WTC11 (cell line): ENCODE measurements around the gene ELN. TPM values are rescaled to one million over a fixed set of nuclear protein-coding genes. Genes with fewer than 3 reads are reported as not detected.

Experiments used
- ATAC-seq: fragments of 200-7000 bp; cut with Tn5 transposase; 2 replicates; pipeline ENCODE4 v1.10.0; 2021; ENCODE audit warnings: mild to moderate bottlenecking, moderate library complexity
- CTCF ChIA-PET: fragments of 300-600 bp; sonication (Branson Sonifier 250); formaldehyde crosslinking; loops from one replicate; lab custom pipeline; 2021; ENCODE audit warnings: antibody characterized with exemption; lab: Charles Lee
- POLR2A ChIA-PET: fragments of 350-600 bp; sonication (Branson Sonifier 250); formaldehyde crosslinking; loops from one replicate; lab custom pipeline; 2021; ENCODE audit warnings: antibody characterized with exemption; lab: Charles Lee
- DNase-seq: peaks from one replicate; pipeline ENCODE4 v3.0.0; 2021; ENCODE audit warnings: low spot score
- H3K27ac Mint-ChIP-seq: 2 replicates; pipeline ENCODE4 v1.8.0; 2021; ENCODE audit warnings: mixed read lengths
- H3K27me3 Mint-ChIP-seq: 2 replicates; pipeline ENCODE4 v1.8.0; 2021; ENCODE audit warnings: low read depth, mild to moderate bottlenecking, moderate library complexity, mixed read lengths
- H3K36me3 Mint-ChIP-seq: 2 replicates; pipeline ENCODE4 v1.8.0; 2021; ENCODE audit warnings: mixed read lengths
- H3K4me1 Mint-ChIP-seq: 2 replicates; pipeline ENCODE4 v1.8.0; 2022; ENCODE audit warnings: mixed read lengths
- H3K4me3 Mint-ChIP-seq: 2 replicates; pipeline ENCODE4 v1.8.0; 2021; ENCODE audit warnings: mild to moderate bottlenecking, moderate library complexity, mixed read lengths
- H3K9me3 Mint-ChIP-seq: 2 replicates; pipeline ENCODE4 v1.8.0; 2021; ENCODE audit warnings: mixed read lengths
- ESRRA ChIP-seq: sonication (generic); formaldehyde crosslinking; IDR thresholded peaks from 2 replicates; pipeline ENCODE4 v1.8.1; 2022; ENCODE audit warnings: mild to moderate bottlenecking, missing genetic modification reagents, borderline replicate concordance
- GABPB1 ChIP-seq: sonication (generic); formaldehyde crosslinking; IDR thresholded peaks from 2 replicates; pipeline ENCODE4 v1.8.1; 2023; ENCODE audit warnings: mild to moderate bottlenecking, missing genetic modification reagents
- NFE2L1 ChIP-seq: sonication (generic); formaldehyde crosslinking; IDR thresholded peaks from 2 replicates; pipeline ENCODE4 v1.8.1; 2023; ENCODE audit warnings: missing genetic modification reagents
- NR3C1 ChIP-seq: sonication (generic); formaldehyde crosslinking; conservative IDR thresholded peaks from 2 replicates; pipeline ENCODE4 v1.8.1; 2023; ENCODE audit warnings: low read depth, mild to moderate bottlenecking, missing genetic modification reagents
- SOX15 ChIP-seq: fragments of 250-450 bp; sonication (Bioruptor Pico); IDR thresholded peaks from 2 replicates; pipeline ENCODE4 v1.9.0; 2021; ENCODE audit warnings: mild to moderate bottlenecking
- TP53 ChIP-seq: sonication (generic); formaldehyde crosslinking; IDR thresholded peaks from 2 replicates; pipeline ENCODE4 v1.8.1; 2023; ENCODE audit warnings: mild to moderate bottlenecking, missing genetic modification reagents
- ZNF121 ChIP-seq: sonication (generic); formaldehyde crosslinking; IDR thresholded peaks from 2 replicates; pipeline ENCODE4 v1.8.0; 2023; ENCODE audit warnings: missing genetic modification reagents
- ZNF317 ChIP-seq: sonication (generic); formaldehyde crosslinking; IDR thresholded peaks from 2 replicates; pipeline ENCODE4 v1.8.1; 2023; ENCODE audit warnings: low read depth, mild to moderate bottlenecking, moderate library complexity, missing genetic modification reagents, borderline replicate concordance
- ZNF396 ChIP-seq: fragments of 250-450 bp; sonication (Bioruptor Pico); IDR thresholded peaks from 2 replicates; pipeline ENCODE4 v1.8.0; 2021; ENCODE audit warnings: mild to moderate bottlenecking, moderate library complexity, borderline replicate concordance
- ZNF671 ChIP-seq: fragments of 250-450 bp; sonication (Bioruptor Pico); IDR thresholded peaks from 2 replicates; pipeline ENCODE4 v1.8.0; 2021; ENCODE audit warnings: mild to moderate bottlenecking
- total RNA-seq: library from RNA; stranded (reverse); gene quantifications from 3 replicates; pipeline ENCODE4 v1.2.3, GENCODE V29; 2021
- TF ChIP-seq, protein P1 (sequence below): sonication (generic); formaldehyde crosslinking; IDR thresholded peaks from 2 replicates; pipeline ENCODE4 v1.8.0; 2022; ENCODE audit warnings: mild to moderate bottlenecking, missing genetic modification reagents
- TF ChIP-seq, protein P2 (sequence below): sonication (generic); formaldehyde crosslinking; IDR thresholded peaks from 2 replicates; pipeline ENCODE4 v1.8.0; 2023; ENCODE audit warnings: mild to moderate bottlenecking, missing genetic modification reagents
- TF ChIP-seq, protein P3 (sequence below): fragments of 250-450 bp; sonication (Bioruptor Pico); IDR thresholded peaks from 2 replicates; pipeline ENCODE4 v1.8.0; 2021; ENCODE audit warnings: mild to moderate bottlenecking
- TF ChIP-seq, protein P4 (sequence below): fragments of 250-450 bp; sonication (Bioruptor Pico); IDR thresholded peaks from 2 replicates; pipeline ENCODE4 v1.9.0; 2021; ENCODE audit warnings: moderate library complexity, mild to moderate bottlenecking, inconsistent platforms, borderline replicate concordance
- TF ChIP-seq, protein P5 (sequence below): sonication (generic); formaldehyde crosslinking; IDR thresholded peaks from 2 replicates; pipeline ENCODE4 v1.8.1; 2022; ENCODE audit warnings: low read depth, mild to moderate bottlenecking, moderate library complexity, missing genetic modification reagents, borderline replicate concordance
- TF ChIP-seq, protein P6 (sequence below): sonication (generic); formaldehyde crosslinking; IDR thresholded peaks from 2 replicates; pipeline ENCODE4 v1.8.1; 2022; ENCODE audit warnings: mild to moderate bottlenecking, missing genetic modification reagents, moderate library complexity, borderline replicate concordance
- TF ChIP-seq, protein P7 (sequence below): sonication (generic); formaldehyde crosslinking; IDR thresholded peaks from 2 replicates; pipeline ENCODE4 v1.8.0; 2023; ENCODE audit warnings: missing genetic modification reagents, mild to moderate bottlenecking, borderline replicate concordance
- TF ChIP-seq, protein P8 (sequence below): fragments of 250-450 bp; sonication (Bioruptor Pico); conservative IDR thresholded peaks from 2 replicates; pipeline ENCODE4 v1.9.0; 2021; ENCODE audit warnings: mild to moderate bottlenecking
- TF ChIP-seq, protein P9 (sequence below): sonication (generic); formaldehyde crosslinking; IDR thresholded peaks from 2 replicates; pipeline ENCODE4 v1.8.0; 2022; ENCODE audit warnings: mild to moderate bottlenecking, missing genetic modification reagents

The ELN gene
- total RNA-seq, 1 experiment from 2014 or later = 3.3 TPM

DNA sequence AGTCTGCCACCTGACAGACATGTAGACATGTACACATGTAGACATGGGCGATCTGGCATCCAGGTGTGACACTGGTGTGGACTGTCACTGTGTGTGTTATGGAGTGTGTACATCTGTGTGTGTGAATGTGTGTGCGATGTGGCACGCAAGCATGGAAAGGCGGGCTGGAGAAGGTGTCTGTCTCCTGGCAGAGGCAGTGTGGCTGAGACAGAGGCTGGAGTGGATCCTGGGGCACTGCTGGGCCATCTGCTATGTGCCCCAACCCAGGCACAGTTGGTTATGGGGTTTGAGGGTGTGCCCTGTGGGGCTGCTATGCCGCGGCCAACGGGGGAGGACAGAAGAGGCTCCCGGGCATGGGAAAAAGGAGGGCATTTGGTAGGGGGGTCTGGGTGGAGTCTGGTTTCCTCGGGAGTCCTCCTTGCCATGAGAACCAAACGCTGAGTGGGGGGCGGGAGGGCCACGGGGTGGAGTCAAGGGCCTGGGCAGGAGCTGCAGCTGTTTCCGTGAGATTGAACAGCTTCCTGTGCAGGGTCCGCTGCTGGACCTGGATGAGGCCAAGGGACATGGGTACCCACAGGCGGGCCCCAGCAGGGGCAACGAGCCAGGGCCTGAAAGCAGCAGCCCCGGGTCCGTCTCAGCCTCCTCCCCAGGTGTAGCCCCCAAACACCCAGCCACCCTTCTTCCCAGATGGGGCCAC lies 1.3 kb downstream of the ELN start:
- TF ChIP-seq, protein P1, sequence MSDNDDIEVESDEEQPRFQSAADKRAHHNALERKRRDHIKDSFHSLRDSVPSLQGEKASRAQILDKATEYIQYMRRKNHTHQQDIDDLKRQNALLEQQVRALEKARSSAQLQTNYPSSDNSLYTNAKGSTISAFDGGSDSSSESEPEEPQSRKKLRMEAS = no peak
- TF ChIP-seq SOX15 (no peak), NR3C1 (CRISPR knock-in tag) (no peak), ZNF121 (CRISPR knock-in tag) (no peak), NFE2L1 (CRISPR knock-in tag) (no peak), ZNF396 (CRISPR knock-in tag) (no peak), ESRRA (no peak), ZNF317 (CRISPR knock-in tag) (no peak), TP53 (no peak), ZNF671 (CRISPR knock-in tag) (no peak), GABPB1 (CRISPR knock-in tag) (no peak)
- TF ChIP-seq, protein P2, sequence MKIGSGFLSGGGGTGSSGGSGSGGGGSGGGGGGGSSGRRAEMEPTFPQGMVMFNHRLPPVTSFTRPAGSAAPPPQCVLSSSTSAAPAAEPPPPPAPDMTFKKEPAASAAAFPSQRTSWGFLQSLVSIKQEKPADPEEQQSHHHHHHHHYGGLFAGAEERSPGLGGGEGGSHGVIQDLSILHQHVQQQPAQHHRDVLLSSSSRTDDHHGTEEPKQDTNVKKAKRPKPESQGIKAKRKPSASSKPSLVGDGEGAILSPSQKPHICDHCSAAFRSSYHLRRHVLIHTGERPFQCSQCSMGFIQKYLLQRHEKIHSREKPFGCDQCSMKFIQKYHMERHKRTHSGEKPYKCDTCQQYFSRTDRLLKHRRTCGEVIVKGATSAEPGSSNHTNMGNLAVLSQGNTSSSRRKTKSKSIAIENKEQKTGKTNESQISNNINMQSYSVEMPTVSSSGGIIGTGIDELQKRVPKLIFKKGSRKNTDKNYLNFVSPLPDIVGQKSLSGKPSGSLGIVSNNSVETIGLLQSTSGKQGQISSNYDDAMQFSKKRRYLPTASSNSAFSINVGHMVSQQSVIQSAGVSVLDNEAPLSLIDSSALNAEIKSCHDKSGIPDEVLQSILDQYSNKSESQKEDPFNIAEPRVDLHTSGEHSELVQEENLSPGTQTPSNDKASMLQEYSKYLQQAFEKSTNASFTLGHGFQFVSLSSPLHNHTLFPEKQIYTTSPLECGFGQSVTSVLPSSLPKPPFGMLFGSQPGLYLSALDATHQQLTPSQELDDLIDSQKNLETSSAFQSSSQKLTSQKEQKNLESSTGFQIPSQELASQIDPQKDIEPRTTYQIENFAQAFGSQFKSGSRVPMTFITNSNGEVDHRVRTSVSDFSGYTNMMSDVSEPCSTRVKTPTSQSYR (CRISPR knock-in tag) = no peak
- TF ChIP-seq, protein P3, sequence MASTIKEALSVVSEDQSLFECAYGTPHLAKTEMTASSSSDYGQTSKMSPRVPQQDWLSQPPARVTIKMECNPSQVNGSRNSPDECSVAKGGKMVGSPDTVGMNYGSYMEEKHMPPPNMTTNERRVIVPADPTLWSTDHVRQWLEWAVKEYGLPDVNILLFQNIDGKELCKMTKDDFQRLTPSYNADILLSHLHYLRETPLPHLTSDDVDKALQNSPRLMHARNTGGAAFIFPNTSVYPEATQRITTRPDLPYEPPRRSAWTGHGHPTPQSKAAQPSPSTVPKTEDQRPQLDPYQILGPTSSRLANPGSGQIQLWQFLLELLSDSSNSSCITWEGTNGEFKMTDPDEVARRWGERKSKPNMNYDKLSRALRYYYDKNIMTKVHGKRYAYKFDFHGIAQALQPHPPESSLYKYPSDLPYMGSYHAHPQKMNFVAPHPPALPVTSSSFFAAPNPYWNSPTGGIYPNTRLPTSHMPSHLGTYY = no peak
- TF ChIP-seq, protein P4, sequence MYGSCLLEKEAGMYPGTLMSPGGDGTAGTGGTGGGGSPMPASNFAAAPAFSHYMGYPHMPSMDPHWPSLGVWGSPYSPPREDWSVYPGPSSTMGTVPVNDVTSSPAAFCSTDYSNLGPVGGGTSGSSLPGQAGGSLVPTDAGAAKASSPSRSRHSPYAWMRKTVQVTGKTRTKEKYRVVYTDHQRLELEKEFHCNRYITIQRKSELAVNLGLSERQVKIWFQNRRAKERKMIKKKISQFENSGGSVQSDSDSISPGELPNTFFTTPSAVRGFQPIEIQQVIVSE (CRISPR knock-in tag) = no peak
- TF ChIP-seq, protein P5, sequence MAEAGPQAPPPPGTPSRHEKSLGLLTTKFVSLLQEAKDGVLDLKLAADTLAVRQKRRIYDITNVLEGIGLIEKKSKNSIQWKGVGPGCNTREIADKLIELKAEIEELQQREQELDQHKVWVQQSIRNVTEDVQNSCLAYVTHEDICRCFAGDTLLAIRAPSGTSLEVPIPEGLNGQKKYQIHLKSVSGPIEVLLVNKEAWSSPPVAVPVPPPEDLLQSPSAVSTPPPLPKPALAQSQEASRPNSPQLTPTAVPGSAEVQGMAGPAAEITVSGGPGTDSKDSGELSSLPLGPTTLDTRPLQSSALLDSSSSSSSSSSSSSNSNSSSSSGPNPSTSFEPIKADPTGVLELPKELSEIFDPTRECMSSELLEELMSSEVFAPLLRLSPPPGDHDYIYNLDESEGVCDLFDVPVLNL = no peak
- TF ChIP-seq, protein P6, sequence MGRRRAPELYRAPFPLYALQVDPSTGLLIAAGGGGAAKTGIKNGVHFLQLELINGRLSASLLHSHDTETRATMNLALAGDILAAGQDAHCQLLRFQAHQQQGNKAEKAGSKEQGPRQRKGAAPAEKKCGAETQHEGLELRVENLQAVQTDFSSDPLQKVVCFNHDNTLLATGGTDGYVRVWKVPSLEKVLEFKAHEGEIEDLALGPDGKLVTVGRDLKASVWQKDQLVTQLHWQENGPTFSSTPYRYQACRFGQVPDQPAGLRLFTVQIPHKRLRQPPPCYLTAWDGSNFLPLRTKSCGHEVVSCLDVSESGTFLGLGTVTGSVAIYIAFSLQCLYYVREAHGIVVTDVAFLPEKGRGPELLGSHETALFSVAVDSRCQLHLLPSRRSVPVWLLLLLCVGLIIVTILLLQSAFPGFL (CRISPR knock-in tag) = no peak
- TF ChIP-seq, protein P7, sequence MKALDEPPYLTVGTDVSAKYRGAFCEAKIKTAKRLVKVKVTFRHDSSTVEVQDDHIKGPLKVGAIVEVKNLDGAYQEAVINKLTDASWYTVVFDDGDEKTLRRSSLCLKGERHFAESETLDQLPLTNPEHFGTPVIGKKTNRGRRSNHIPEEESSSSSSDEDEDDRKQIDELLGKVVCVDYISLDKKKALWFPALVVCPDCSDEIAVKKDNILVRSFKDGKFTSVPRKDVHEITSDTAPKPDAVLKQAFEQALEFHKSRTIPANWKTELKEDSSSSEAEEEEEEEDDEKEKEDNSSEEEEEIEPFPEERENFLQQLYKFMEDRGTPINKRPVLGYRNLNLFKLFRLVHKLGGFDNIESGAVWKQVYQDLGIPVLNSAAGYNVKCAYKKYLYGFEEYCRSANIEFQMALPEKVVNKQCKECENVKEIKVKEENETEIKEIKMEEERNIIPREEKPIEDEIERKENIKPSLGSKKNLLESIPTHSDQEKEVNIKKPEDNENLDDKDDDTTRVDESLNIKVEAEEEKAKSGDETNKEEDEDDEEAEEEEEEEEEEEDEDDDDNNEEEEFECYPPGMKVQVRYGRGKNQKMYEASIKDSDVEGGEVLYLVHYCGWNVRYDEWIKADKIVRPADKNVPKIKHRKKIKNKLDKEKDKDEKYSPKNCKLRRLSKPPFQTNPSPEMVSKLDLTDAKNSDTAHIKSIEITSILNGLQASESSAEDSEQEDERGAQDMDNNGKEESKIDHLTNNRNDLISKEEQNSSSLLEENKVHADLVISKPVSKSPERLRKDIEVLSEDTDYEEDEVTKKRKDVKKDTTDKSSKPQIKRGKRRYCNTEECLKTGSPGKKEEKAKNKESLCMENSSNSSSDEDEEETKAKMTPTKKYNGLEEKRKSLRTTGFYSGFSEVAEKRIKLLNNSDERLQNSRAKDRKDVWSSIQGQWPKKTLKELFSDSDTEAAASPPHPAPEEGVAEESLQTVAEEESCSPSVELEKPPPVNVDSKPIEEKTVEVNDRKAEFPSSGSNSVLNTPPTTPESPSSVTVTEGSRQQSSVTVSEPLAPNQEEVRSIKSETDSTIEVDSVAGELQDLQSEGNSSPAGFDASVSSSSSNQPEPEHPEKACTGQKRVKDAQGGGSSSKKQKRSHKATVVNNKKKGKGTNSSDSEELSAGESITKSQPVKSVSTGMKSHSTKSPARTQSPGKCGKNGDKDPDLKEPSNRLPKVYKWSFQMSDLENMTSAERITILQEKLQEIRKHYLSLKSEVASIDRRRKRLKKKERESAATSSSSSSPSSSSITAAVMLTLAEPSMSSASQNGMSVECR (CRISPR knock-in tag) = no peak
- TF ChIP-seq, protein P8, sequence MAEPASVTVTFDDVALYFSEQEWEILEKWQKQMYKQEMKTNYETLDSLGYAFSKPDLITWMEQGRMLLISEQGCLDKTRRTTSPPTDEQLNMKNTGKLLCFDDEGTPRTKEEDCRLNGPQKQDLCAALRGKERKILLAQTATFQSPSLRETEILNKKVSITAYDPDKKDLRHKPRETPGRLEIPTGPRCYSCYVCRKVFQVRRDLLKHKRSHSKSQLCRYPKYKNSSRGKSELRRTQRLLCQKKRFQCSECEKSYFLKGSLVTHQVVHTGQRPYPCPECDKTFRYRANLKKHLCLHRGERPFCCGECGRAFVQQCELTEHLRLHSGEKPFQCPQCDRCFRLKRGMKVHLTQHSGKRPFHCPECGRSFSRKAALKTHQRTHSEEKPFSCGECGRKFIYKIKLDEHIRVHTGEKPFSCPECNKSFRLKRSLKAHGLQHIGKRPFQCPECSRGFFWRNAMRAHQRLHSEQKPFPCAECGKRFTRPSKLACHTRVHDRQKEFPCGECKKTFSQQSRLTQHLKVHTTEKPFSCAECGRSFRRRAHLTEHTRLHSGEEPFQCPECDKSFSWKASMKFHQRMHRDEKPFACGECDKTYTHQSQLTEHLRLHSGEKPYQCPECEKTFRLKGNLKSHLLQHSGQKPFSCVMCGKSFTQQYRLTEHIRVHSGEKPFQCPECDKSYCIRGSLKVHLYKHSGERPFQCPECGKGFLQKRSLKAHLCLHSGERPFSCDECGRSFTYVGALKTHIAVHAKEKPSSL (CRISPR knock-in tag) = no peak
- TF ChIP-seq, protein P9, sequence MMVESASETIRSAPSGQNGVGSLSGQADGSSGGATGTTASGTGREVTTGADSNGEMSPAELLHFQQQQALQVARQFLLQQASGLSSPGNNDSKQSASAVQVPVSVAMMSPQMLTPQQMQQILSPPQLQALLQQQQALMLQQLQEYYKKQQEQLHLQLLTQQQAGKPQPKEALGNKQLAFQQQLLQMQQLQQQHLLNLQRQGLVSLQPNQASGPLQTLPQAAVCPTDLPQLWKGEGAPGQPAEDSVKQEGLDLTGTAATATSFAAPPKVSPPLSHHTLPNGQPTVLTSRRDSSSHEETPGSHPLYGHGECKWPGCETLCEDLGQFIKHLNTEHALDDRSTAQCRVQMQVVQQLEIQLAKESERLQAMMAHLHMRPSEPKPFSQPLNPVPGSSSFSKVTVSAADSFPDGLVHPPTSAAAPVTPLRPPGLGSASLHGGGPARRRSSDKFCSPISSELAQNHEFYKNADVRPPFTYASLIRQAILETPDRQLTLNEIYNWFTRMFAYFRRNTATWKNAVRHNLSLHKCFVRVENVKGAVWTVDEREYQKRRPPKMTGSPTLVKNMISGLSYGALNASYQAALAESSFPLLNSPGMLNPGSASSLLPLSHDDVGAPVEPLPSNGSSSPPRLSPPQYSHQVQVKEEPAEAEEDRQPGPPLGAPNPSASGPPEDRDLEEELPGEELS = no peak
- TF ChIP-seq, all 79 proteins: peak for 0
- POLR2A ChIA-PET = no interaction called here
- CTCF ChIA-PET = interaction anchor here (0.6 to 1.5 kb wide), 6 partner anchors 15 to 177 kb away, joined by 3 to 6 read pairs (median 4); no protein-coding TSS in a partner anchor
- Mint-ChIP-seq H3K27me3 (peaks cover 10% of the 10 kb centered on the region), H3K9me3 (no peaks in the 10 kb centered on the region), H3K36me3 (no peaks in the 10 kb centered on the region), H3K27ac (no peak overlapping the region; the same call in 1 of the 2 replicates), H3K4me3 (no peak overlapping the region), H3K4me1 (peaks cover 33% of the 10 kb centered on the region)
- DNase-seq = no peak
- no peak for ATAC-seq
